A673 (cell line): Measurements from ENCODE around the gene SSH2. TPM values are rescaled to one million over a fixed set of nuclear protein-coding genes. Genes with fewer than 3 reads are reported as not detected.

Experiments used
- BruUV-seq: library from RNA; stranded (reverse); fragments of 400-500 nt; replicated peaks from 2 replicates; lab custom pipeline; 2021; lab: Mats Ljungman, UMichigan
- CTCF ChIA-PET: fragments of 300-600 bp; sonication (Branson Sonifier 250); formaldehyde crosslinking; loops from one replicate; lab custom pipeline; 2022; ENCODE audit warnings: antibody characterized with exemption; lab: Charles Lee
- POLR2A ChIA-PET: fragments of 300-600 bp; sonication (Branson Sonifier 250); formaldehyde crosslinking; loops from one replicate; lab custom pipeline; 2022; ENCODE audit warnings: antibody characterized with exemption; ENCODE audit not compliant: low non-redundant PET; lab: Charles Lee
- DNase-seq: peaks from one replicate; pipeline ENCODE4 v3.0.0-alpha.2; 2015; ENCODE audit warnings: low spot score
- H3K27ac ChIP-seq: fragments of 200-600 bp; sonication (generic); 2 replicates; pipeline ENCODE4 v1.5.1; 2016; ENCODE audit warnings: mixed run types, low read depth, mild to moderate bottlenecking, mixed read lengths, antibody characterized with exemption, low read length; ENCODE audit not compliant: poor library complexity, severe bottlenecking
- H3K27me3 ChIP-seq: fragments of 200-600 bp; sonication (generic); replicated peaks from 2 replicates; pipeline ENCODE4 v1.6.1; 2017; ENCODE audit warnings: mixed run types, low read depth, mild to moderate bottlenecking, mixed read lengths, antibody characterized with exemption, low read length; ENCODE audit not compliant: insufficient read depth, poor library complexity
- H3K36me3 ChIP-seq: fragments of 200-600 bp; sonication (generic); 2 replicates; pipeline ENCODE4 v1.6.1; 2016; ENCODE audit warnings: mixed run types, mild to moderate bottlenecking, mixed read lengths, antibody characterized with exemption, low read length; ENCODE audit not compliant: insufficient read depth, poor library complexity, severe bottlenecking
- H3K4me1 ChIP-seq: fragments of 200-600 bp; sonication (generic); 2 replicates; pipeline ENCODE4 v1.6.1; 2017; ENCODE audit warnings: mixed run types, mild to moderate bottlenecking, mixed read lengths, antibody characterized with exemption, low read length; ENCODE audit not compliant: insufficient read depth, poor library complexity, severe bottlenecking
- H3K4me3 ChIP-seq: fragments of 200-600 bp; sonication (generic); 2 replicates; pipeline ENCODE4 v1.5.1; 2016; ENCODE audit warnings: low read depth, mixed run types, mild to moderate bottlenecking, mixed read lengths, low read length; ENCODE audit not compliant: poor library complexity, severe bottlenecking
- H3K9me3 ChIP-seq: fragments of 200-600 bp; sonication (generic); 2 replicates; pipeline ENCODE4 v1.6.1; 2016; ENCODE audit warnings: mixed run types, low read depth, mild to moderate bottlenecking, mixed read lengths, antibody characterized with exemption, low read length; ENCODE audit not compliant: poor library complexity, severe bottlenecking
- CTCF ChIP-seq: fragments of 300-800, 200-600 bp; sonication (generic); conservative IDR thresholded peaks from 2 replicates; pipeline ENCODE4 v1.5.1; 2017; ENCODE audit warnings: low read depth, mild to moderate bottlenecking, antibody characterized with exemption, low read length, moderate library complexity, mixed read lengths
- EZH2 ChIP-seq: fragments of 200-600 bp; sonication (generic); IDR thresholded peaks from 2 replicates; pipeline ENCODE4 v1.6.1; 2017; ENCODE audit warnings: borderline replicate concordance, low read depth, mild to moderate bottlenecking, mixed read lengths, antibody characterized with exemption, low read length; ENCODE audit not compliant: poor library complexity, severe bottlenecking
- intact Hi-C: fragments of 100-400 bp; cut with micrococcal nuclease; formaldehyde crosslinking; loops from one replicate; pipeline ENCODE4 v1.10.0; 2022; ENCODE audit not compliant: unreplicated experiment
- total RNA-seq: library from RNA; stranded (reverse); gene quantifications from 2 replicates; pipeline ENCODE4 v1.2.3, GENCODE V29; 2021

The SSH2 gene
- total RNA-seq, 1 experiment from 2014 or later: 75.5 TPM

- intact Hi-C loops: no loop called here
- no peak for DNase-seq
- H3K36me3 ChIP-seq: peaks cover 6% of the 10 kb centered on the region
- H3K4me1 ChIP-seq: peaks cover 47% of the 10 kb centered on the region
- ChIA-PET CTCF (no interaction called here), POLR2A (no interaction called here)
- TF ChIP-seq EZH2 (no peak), CTCF (no peak)
- H3K27ac ChIP-seq: peak overlapping the region; percentile 75
- no peak overlapping the region for H3K4me3 ChIP-seq
- no TSS peak for BruUV-seq
- H3K27me3 ChIP-seq: no peaks in the 10 kb centered on the region
- H3K9me3 ChIP-seq: no peaks in the 10 kb centered on the region
Measured at GRCh38 chr17:29706045-29706431, 224.0 kb downstream of the SSH2 start.

- CTCF ChIA-PET: no interaction called here
Measured at GRCh38 chr17:29705386-29705785, 224.6 kb downstream of the SSH2 start.

GRCh38 chr17:29699283-29699682 lies 230.7 kb downstream of the SSH2 start:
- Histone ChIP-seq H3K36me3 (peaks cover 31% of the 10 kb centered on the region), H3K4me1 (peaks cover 30% of the 10 kb centered on the region), H3K27me3 (no peaks in the 10 kb centered on the region), H3K9me3 (no peaks in the 10 kb centered on the region), H3K4me3 (no peak overlapping the region), H3K27ac (peak overlapping the region; percentile 4)
- TF ChIP-seq CTCF (no peak), EZH2 (no peak)
- intact Hi-C loops: no loop called here
- POLR2A ChIA-PET: no interaction called here
- no TSS peak for BruUV-seq
- no peak for DNase-seq
- CTCF ChIA-PET: interaction anchor here (0.6 kb wide), 1 partner anchor 15 kb away, joined by 5 read pairs; no protein-coding TSS in a partner anchor

More at GRCh38 chr17:29705386-29705785, 224.6 kb downstream of the SSH2 start:
- intact Hi-C loops: no loop called here
- H3K36me3 ChIP-seq: peaks cover 6% of the 10 kb centered on the region
- no peaks in the 10 kb centered on the region for H3K27me3 ChIP-seq
- no peaks in the 10 kb centered on the region for H3K9me3 ChIP-seq
- POLR2A ChIA-PET: no interaction called here
- H3K4me3 ChIP-seq: no peak overlapping the region
- H3K4me1 ChIP-seq: peaks cover 41% of the 10 kb centered on the region
- TF ChIP-seq CTCF (no peak), EZH2 (no peak)
- BruUV-seq: no TSS peak
- DNase-seq: no peak
- H3K27ac ChIP-seq: peak overlapping the region; percentile 75
